Loucy (cell line): Measurements from ENCODE around the gene MCF2L2.

Source experiments
- H2AFZ ChIP-seq: fragments of 200-600 bp; sonication (generic); 2 replicates; pipeline ENCODE4 v1.6.0; 2016; ENCODE audit warnings: antibody characterized with exemption, mild to moderate bottlenecking, low read length, moderate library complexity
- H3F3A ChIP-seq: fragments of 200-600 bp; 2 replicates; pipeline ENCODE4 v1.6.0; 2016; ENCODE audit warnings: antibody characterized with exemption, low read depth, mild to moderate bottlenecking
- H3K27me3 ChIP-seq: fragments of 200-600 bp; sonication (generic); 2 replicates; pipeline ENCODE4 v1.6.1; 2014; ENCODE audit warnings: low read length, mild to moderate bottlenecking; ENCODE audit not compliant: insufficient read depth, poor library complexity, severe bottlenecking
- H3K36me3 ChIP-seq: fragments of 200-600 bp; sonication (generic); 2 replicates; pipeline ENCODE4 v1.6.1; 2016; ENCODE audit warnings: low read length; ENCODE audit not compliant: insufficient read depth
- H3K4me1 ChIP-seq: fragments of 200-600 bp; sonication (generic); 2 replicates; pipeline ENCODE4 v1.5.1; 2014; ENCODE audit warnings: low read length, mild to moderate bottlenecking; ENCODE audit not compliant: insufficient read depth, poor library complexity, severe bottlenecking
- H3K4me2 ChIP-seq: fragments of 200-600 bp; sonication (generic); 2 replicates; pipeline ENCODE4 v1.6.0; 2014; ENCODE audit warnings: antibody characterized with exemption, low read length, low read depth, mild to moderate bottlenecking; ENCODE audit not compliant: poor library complexity, severe bottlenecking
- H3K4me3 ChIP-seq: fragments of 200-600 bp; sonication (generic); 2 replicates; pipeline ENCODE4 v1.5.1; 2014; ENCODE audit warnings: low read length, mild to moderate bottlenecking, mixed read lengths; ENCODE audit not compliant: poor library complexity, severe bottlenecking
- H3K79me2 ChIP-seq: fragments of 200-600 bp; sonication (generic); 2 replicates; pipeline ENCODE4 v1.6.1; 2014; ENCODE audit warnings: low read length; ENCODE audit not compliant: insufficient read depth
- H3K9ac ChIP-seq: fragments of 200-600 bp; sonication (generic); 2 replicates; pipeline ENCODE4 v1.6.0; 2014; ENCODE audit warnings: mild to moderate bottlenecking, low read depth, low read length, moderate library complexity; ENCODE audit not compliant: poor library complexity, severe bottlenecking
- H3K9me2 ChIP-seq: fragments of 200-600 bp; sonication (generic); replicated peaks from 2 replicates; pipeline ENCODE4 v1.6.1; 2016; ENCODE audit warnings: low read depth, low read length, mixed read lengths
- H3K9me3 ChIP-seq: fragments of 200-600 bp; sonication (generic); 2 replicates; pipeline ENCODE4 v1.6.1; 2014; ENCODE audit warnings: mild to moderate bottlenecking, antibody characterized with exemption, low read length, low read depth; ENCODE audit not compliant: insufficient read depth
- H4K20me1 ChIP-seq: fragments of 200-600 bp; sonication (generic); 2 replicates; pipeline ENCODE4 v1.6.0; 2014; ENCODE audit warnings: antibody characterized with exemption, low read length, mild to moderate bottlenecking; ENCODE audit not compliant: insufficient read depth, poor library complexity, severe bottlenecking
- EZH2phosphoT487 ChIP-seq: fragments of 200-600 bp; IDR thresholded peaks from 2 replicates; pipeline ENCODE4 v1.6.1; 2018; ENCODE audit warnings: antibody characterized with exemption, mild to moderate bottlenecking, moderate library complexity, borderline replicate concordance
- TF ChIP-seq, protein P1 (sequence below): fragments of 200-600 bp; sonication (generic); conservative IDR thresholded peaks from 2 replicates; pipeline ENCODE4 v1.5.1; 2014; ENCODE audit warnings: mild to moderate bottlenecking, antibody characterized with exemption, low read length

Gene MCF2L2

DNA sequence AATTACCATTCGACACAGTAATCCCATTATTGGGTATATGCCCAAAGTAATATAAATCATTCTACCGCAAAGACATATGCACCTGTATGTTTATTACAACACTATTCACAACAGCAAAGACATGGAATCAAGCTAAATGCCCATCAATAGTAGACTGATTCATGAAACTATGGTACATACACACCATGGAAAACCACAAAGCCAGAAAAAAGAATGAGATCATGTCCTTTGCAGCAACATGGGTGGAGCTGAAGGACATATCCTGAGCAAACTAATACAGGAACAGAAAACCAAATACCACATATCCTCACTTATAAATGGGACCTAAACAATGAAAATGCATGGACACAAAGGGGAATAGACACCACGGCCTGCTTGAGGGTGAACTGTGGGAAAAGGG, 11.1 kb upstream of the MCF2L2 start:
- Histone ChIP-seq H3K79me2 (no peaks in the 10 kb centered on the region), H3K4me3 (no peak overlapping the region), H3K9ac (no peak overlapping the region), H4K20me1 (no peaks in the 10 kb centered on the region), H3F3A (no peaks in the 10 kb centered on the region), H3K27me3 (no peaks in the 10 kb centered on the region), H3K9me2 (no peaks in the 10 kb centered on the region), H3K9me3 (peaks cover 4% of the 10 kb centered on the region; the same call in 1 of the 2 replicates), H3K4me2 (no peak overlapping the region), H2AFZ (no peak overlapping the region), H3K4me1 (no peaks in the 10 kb centered on the region), H3K36me3 (no peaks in the 10 kb centered on the region)
- TF ChIP-seq, protein P1, sequence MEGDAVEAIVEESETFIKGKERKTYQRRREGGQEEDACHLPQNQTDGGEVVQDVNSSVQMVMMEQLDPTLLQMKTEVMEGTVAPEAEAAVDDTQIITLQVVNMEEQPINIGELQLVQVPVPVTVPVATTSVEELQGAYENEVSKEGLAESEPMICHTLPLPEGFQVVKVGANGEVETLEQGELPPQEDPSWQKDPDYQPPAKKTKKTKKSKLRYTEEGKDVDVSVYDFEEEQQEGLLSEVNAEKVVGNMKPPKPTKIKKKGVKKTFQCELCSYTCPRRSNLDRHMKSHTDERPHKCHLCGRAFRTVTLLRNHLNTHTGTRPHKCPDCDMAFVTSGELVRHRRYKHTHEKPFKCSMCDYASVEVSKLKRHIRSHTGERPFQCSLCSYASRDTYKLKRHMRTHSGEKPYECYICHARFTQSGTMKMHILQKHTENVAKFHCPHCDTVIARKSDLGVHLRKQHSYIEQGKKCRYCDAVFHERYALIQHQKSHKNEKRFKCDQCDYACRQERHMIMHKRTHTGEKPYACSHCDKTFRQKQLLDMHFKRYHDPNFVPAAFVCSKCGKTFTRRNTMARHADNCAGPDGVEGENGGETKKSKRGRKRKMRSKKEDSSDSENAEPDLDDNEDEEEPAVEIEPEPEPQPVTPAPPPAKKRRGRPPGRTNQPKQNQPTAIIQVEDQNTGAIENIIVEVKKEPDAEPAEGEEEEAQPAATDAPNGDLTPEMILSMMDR, result no peak
- TF ChIP-seq EZH2phosphoT487, result no peak

DNA sequence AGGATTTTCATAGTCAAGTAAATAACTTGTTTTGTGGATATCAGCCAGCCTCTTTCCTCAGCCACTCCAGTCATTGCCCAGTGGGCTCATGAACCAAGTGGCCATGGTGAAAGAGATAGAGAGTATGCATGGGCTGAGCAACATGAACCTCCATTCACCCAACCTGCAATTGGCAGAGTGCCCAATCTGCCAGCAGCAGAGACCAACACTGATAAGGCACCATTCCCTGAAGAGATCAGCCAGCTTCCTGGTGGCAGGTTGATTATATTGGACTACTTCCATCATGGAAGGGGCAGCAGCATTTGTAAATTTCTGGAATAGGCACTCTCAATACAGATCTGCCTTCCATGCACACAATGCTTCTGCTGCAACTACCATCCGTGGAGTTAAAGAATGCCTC, 10.3 kb upstream of the MCF2L2 start:
- H3K9me3 ChIP-seq, result peaks cover 4% of the 10 kb centered on the region; the same call in 1 of the 2 replicates
- H3K9ac ChIP-seq, result no peak overlapping the region
- no peaks in the 10 kb centered on the region for H3K27me3 ChIP-seq
- no peak overlapping the region for H2AFZ ChIP-seq
- no peaks in the 10 kb centered on the region for H3K4me1 ChIP-seq
- no peaks in the 10 kb centered on the region for H3K9me2 ChIP-seq
- H3K79me2 ChIP-seq, result no peaks in the 10 kb centered on the region
- TF ChIP-seq, protein P1, result no peak
- TF ChIP-seq EZH2phosphoT487, result no peak
- no peak overlapping the region for H3K4me2 ChIP-seq
- no peaks in the 10 kb centered on the region for H3F3A ChIP-seq
- H3K4me3 ChIP-seq, result no peak overlapping the region
- H4K20me1 ChIP-seq, result no peaks in the 10 kb centered on the region
- H3K36me3 ChIP-seq, result no peaks in the 10 kb centered on the region

GRCh38 chr3:183437666-183438564, 9.5 kb upstream of the MCF2L2 start:
- Histone ChIP-seq H3F3A (no peaks in the 10 kb centered on the region), H3K27me3 (no peaks in the 10 kb centered on the region), H3K4me1 (no peaks in the 10 kb centered on the region), H3K79me2 (no peaks in the 10 kb centered on the region), H2AFZ (no peak overlapping the region), H3K9ac (no peak overlapping the region), H3K9me3 (no peaks in the 10 kb centered on the region), H3K9me2 (no peaks in the 10 kb centered on the region), H3K4me3 (no peak overlapping the region), H3K4me2 (no peak overlapping the region), H4K20me1 (no peaks in the 10 kb centered on the region), H3K36me3 (no peaks in the 10 kb centered on the region)
- TF ChIP-seq, protein P1, result no peak
- TF ChIP-seq EZH2phosphoT487, result no peak
